Mesothelial cell of epicardium (in vitro differentiated cells): ENCODE results near the gene MED17. TPM values are rescaled to one million over a fixed set of nuclear protein-coding genes. Genes with fewer than 3 reads are reported as not detected.

Experiments used
- DNase-seq, 2 experiments: peaks; one replicate each; pipeline ENCODE4 v3.0.0; 2021; ENCODE audit warnings: low spot score in 2 of 2; ENCODE audit not compliant: unreplicated experiment in 2 of 2
- H3K27ac Mint-ChIP-seq: 2 replicates; pipeline ENCODE4 v1.8.0; 2021; ENCODE audit warnings: mixed read lengths
- H3K27me3 Mint-ChIP-seq: 2 replicates; pipeline ENCODE4 v1.8.0; 2021; ENCODE audit warnings: low read depth, mixed read lengths
- H3K36me3 Mint-ChIP-seq: 2 replicates; pipeline ENCODE4 v1.8.0; 2021; ENCODE audit warnings: mixed read lengths
- H3K4me1 Mint-ChIP-seq: 2 replicates; pipeline ENCODE4 v1.8.0; 2021; ENCODE audit warnings: mixed read lengths
- H3K4me3 Mint-ChIP-seq: 2 replicates; pipeline ENCODE4 v1.8.0; 2021; ENCODE audit warnings: mild to moderate bottlenecking, moderate library complexity, mixed read lengths
- H3K9me3 Mint-ChIP-seq: 2 replicates; pipeline ENCODE4 v1.8.0; 2021; ENCODE audit warnings: mixed read lengths
- CTCF ChIP-seq: fragments of 200-600 bp; sonication (generic); IDR thresholded peaks from one replicate; pipeline ENCODE4 v1.5.0; 2021; ENCODE audit warnings: antibody characterized with exemption; ENCODE audit not compliant: unreplicated experiment
- total RNA-seq: library from RNA; stranded (reverse); gene quantifications from 3 replicates; pipeline ENCODE4 v1.2.1, GENCODE V29; 2021

MED17 gene
- total RNA-seq, 1 donor from 2014 or later: 55.5 TPM

GRCh38 chr11:93784935-93785360, 866 bp downstream of the MED17 start:
- Mint-ChIP-seq H3K4me3 (peak overlapping the region; percentile 95), H3K9me3 (peaks cover 2% of the 10 kb centered on the region), H3K27me3 (no peaks in the 10 kb centered on the region), H3K36me3 (peaks cover 9% of the 10 kb centered on the region), H3K27ac (peak overlapping the region; percentile 96), H3K4me1 (peaks cover 37% of the 10 kb centered on the region)
- no peak for TF ChIP-seq CTCF
- DNase-seq: no peak

GRCh38 chr11:93791493-93791892, 7.4 kb downstream of the MED17 start:
- no peak for DNase-seq
- Mint-ChIP-seq H3K27me3 (no peaks in the 10 kb centered on the region), H3K36me3 (peaks cover 44% of the 10 kb centered on the region), H3K4me3 (no peak overlapping the region), H3K9me3 (no peaks in the 10 kb centered on the region), H3K4me1 (peaks cover 15% of the 10 kb centered on the region), H3K27ac (no peak overlapping the region)
- TF ChIP-seq CTCF: no peak

- H3K36me3 Mint-ChIP-seq: peaks cover 53% of the 10 kb centered on the region
- no peaks in the 10 kb centered on the region for H3K4me1 Mint-ChIP-seq
- no peak for TF ChIP-seq CTCF
- H3K4me3 Mint-ChIP-seq: no peak overlapping the region
- no peak for DNase-seq
- no peaks in the 10 kb centered on the region for H3K27me3 Mint-ChIP-seq
- no peaks in the 10 kb centered on the region for H3K9me3 Mint-ChIP-seq
- H3K27ac Mint-ChIP-seq: no peak overlapping the region
Measured at GRCh38 chr11:93796441-93797231, 12.6 kb downstream of the MED17 start.

GRCh38 chr11:93801366-93801765, 17.3 kb downstream of the MED17 start:
- H3K36me3 Mint-ChIP-seq: peaks cover 46% of the 10 kb centered on the region
- no peak for TF ChIP-seq CTCF
- H3K9me3 Mint-ChIP-seq: no peaks in the 10 kb centered on the region
- DNase-seq: no peak
- no peaks in the 10 kb centered on the region for H3K27me3 Mint-ChIP-seq
- H3K27ac Mint-ChIP-seq: no peak overlapping the region
- no peaks in the 10 kb centered on the region for H3K4me1 Mint-ChIP-seq
- H3K4me3 Mint-ChIP-seq: no peak overlapping the region

- Mint-ChIP-seq H3K36me3 (peaks cover 48% of the 10 kb centered on the region), H3K4me3 (no peak overlapping the region), H3K4me1 (no peaks in the 10 kb centered on the region), H3K27ac (no peak overlapping the region), H3K9me3 (no peaks in the 10 kb centered on the region), H3K27me3 (no peaks in the 10 kb centered on the region)
- no peak for DNase-seq
- no peak for TF ChIP-seq CTCF
Measured at GRCh38 chr11:93804879-93805278, 20.8 kb downstream of the MED17 start.
